ENCODE results near the gene ZNF827. TPM values are rescaled to one million over a fixed set of nuclear protein-coding genes. Genes with fewer than 3 reads are reported as not detected.
A peak's percentile ranks its signal among the peaks of the same experiment; 100 is the strongest.

ZNF827 gene
- total and polyA plus RNA-seq, 2 of the 13 experiments (the other 11 are each of a cell fraction or from before 2014, with no cell fraction given): 2.8 TPM

DNA sequence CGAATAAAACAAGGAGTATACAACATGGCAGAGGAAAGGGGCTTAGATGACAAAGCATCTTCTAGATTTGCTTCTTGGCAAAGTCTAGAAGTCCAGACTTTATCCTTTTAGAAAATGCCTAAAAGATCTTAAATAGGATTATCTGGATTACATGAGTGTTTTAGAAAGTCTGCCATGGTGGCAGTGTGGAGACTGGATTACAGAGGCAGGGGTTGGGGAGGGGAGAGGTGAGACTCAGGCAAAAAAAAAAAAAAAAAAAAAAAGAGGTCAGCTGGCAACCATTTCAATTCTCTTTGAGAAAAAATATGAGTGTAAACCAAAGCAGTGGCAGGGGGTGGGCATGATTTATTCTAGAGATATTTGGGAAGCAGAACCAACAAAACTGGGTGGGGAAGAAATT is 17.4 kb downstream of the ZNF827 start (continued):
- no peak for TF ChIP-seq ZNF121 (CRISPR knock-in tag; IDR thresholded peaks at IDR 0.05)
- TF ChIP-seq, protein P1, sequence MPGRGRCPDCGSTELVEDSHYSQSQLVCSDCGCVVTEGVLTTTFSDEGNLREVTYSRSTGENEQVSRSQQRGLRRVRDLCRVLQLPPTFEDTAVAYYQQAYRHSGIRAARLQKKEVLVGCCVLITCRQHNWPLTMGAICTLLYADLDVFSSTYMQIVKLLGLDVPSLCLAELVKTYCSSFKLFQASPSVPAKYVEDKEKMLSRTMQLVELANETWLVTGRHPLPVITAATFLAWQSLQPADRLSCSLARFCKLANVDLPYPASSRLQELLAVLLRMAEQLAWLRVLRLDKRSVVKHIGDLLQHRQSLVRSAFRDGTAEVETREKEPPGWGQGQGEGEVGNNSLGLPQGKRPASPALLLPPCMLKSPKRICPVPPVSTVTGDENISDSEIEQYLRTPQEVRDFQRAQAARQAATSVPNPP (CRISPR knock-in tag; IDR thresholded peaks at IDR 0.05): no peak

DNA sequence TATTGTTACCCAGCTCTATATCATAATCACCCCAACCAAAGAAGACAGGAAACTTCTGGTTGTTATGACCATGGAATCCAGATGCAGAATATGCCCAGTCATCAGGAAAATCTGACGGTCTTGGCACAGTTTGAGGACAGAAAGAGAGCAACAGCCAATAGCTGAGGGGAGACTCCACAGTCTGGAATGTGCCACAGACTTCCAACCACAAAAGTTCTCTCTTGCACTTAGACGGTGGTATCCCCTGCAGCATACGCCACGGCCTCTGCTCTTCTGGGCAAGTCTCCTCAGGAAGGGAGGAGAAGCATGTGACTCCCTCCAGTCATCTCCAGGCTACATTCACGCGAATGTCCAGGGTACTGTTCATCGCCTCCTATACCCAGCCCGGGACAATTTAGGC is 18.4 kb downstream of the ZNF827 start:
- no peak overlapping the region for H3K4me2 ChIP-seq (ENCODE audit: low read depth, low read length)

DNA sequence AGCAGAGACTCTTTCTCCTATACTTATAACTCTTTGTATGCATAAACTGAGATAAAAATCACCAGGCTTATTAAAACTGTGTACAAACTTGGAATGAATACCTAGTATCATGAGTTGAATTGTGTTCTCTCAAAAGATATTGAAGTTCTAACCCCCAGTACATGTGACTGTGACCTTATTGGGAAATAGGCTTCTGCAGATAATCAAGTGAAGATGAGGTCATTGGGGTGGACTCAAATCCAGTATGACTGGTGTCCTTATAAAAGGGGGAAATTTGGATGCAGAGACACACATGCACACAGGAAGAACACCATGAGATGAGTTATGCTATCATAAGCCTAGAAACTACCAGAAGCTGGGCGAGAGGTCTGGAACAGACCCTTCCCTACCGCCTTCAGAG is 26.2 kb downstream of the ZNF827 start:
- DNase-seq (ENCODE audit: low spot score) (no peak), FAIRE-seq (no peak), ATAC-seq (no peak)
- in situ Hi-C loops (cut with HindIII; ENCODE audit: extremely low pct_ligation_motif_present, low pct_unique_long_range_greater_than_20kb): no loop called here
- no peaks in the 10 kb centered on the region for H3K36me3 ChIP-seq (replicated peaks in 1 of 2; ENCODE audit: control insufficient read depth in 1 of 2, insufficient read depth in 2 of 2, low read length in 2 of 2)
- BruUV-seq (replicated peaks): no TSS peak
- peaks cover 9% of the 10 kb centered on the region for H3K4me1 ChIP-seq (ENCODE audit: insufficient read depth, low read length)
- no peak overlapping the region for H3K4me2 ChIP-seq (ENCODE audit: low read depth, low read length)
- ChIA-PET POLR2A (no interaction called here), CTCF (ENCODE audit: low intra/inter-chr PET ratio, low total read pairs) (no interaction called here)
- no peak overlapping the region for H2AFZ ChIP-seq (ENCODE audit: low read length)
- no peak overlapping the region for H3K27ac ChIP-seq (ENCODE audit: extremely low read length, insufficient read depth, low read length)
- H3K27me3 ChIP-seq (ENCODE audit: control insufficient read depth in 1 of 2, insufficient read depth in 2 of 2, low read length in 2 of 2): no peaks in the 10 kb centered on the region
- no peak overlapping the region for H3K9ac ChIP-seq (ENCODE audit: insufficient read depth, low read depth, low read length)
- WGBS (ENCODE audit: low lambda C conversion rate): 91% methylated on average over 2 of the region's 2 CpGs
- H4K20me1 ChIP-seq (ENCODE audit: insufficient read depth, low read length): no peaks in the 10 kb centered on the region
- H3K79me2 ChIP-seq (ENCODE audit: insufficient read depth, low read length): peaks cover 8% of the 10 kb centered on the region
- intact Hi-C loops (cut with micrococcal nuclease; ENCODE audit: unreplicated experiment): no loop called here
- no peaks in the 10 kb centered on the region for H3K9me3 ChIP-seq (ENCODE audit: low read length)
- H3K4me3 ChIP-seq (replicated peaks in 1 of 3; ENCODE audit: insufficient read depth in 1 of 3, low read depth in 2 of 3, low read length in 3 of 3): no peak overlapping the region
- TF ChIP-seq TBP (CRISPR knock-in tag; IDR thresholded peaks at IDR 0.05): no peak
- TF ChIP-seq THAP11 (CRISPR knock-in tag; IDR thresholded peaks at IDR 0.05): no peak
- no peak for TF ChIP-seq MAF1 (CRISPR knock-in tag; IDR thresholded peaks at IDR 0.05; ENCODE audit: borderline replicate concordance)
- TF ChIP-seq MTF2 (CRISPR knock-in tag; IDR thresholded peaks at IDR 0.05; ENCODE audit: borderline replicate concordance): no peak
- no peak for TF ChIP-seq KMT2A (CRISPR knock-in tag; IDR thresholded peaks at IDR 0.05)
- TF ChIP-seq RCOR2 (CRISPR knock-in tag; IDR thresholded peaks at IDR 0.05): no peak
- TF ChIP-seq ZNF382 (CRISPR knock-in tag; IDR thresholded peaks at IDR 0.05; ENCODE audit: borderline replicate concordance): no peak
- no peak for TF ChIP-seq HMG20A (CRISPR knock-in tag; IDR thresholded peaks at IDR 0.05; ENCODE audit: borderline replicate concordance)
- no peak for TF ChIP-seq NR1H2 (CRISPR knock-in tag; IDR thresholded peaks at IDR 0.05; ENCODE audit: borderline replicate concordance, low read depth)
- TF ChIP-seq, protein P2, sequence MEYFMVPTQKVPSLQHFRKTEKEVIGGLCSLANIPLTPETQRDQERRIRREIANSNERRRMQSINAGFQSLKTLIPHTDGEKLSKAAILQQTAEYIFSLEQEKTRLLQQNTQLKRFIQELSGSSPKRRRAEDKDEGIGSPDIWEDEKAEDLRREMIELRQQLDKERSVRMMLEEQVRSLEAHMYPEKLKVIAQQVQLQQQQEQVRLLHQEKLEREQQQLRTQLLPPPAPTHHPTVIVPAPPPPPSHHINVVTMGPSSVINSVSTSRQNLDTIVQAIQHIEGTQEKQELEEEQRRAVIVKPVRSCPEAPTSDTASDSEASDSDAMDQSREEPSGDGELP (IDR thresholded peaks at IDR 0.05; ENCODE audit: borderline replicate concordance, low read depth): no peak
- TF ChIP-seq, protein P3, sequence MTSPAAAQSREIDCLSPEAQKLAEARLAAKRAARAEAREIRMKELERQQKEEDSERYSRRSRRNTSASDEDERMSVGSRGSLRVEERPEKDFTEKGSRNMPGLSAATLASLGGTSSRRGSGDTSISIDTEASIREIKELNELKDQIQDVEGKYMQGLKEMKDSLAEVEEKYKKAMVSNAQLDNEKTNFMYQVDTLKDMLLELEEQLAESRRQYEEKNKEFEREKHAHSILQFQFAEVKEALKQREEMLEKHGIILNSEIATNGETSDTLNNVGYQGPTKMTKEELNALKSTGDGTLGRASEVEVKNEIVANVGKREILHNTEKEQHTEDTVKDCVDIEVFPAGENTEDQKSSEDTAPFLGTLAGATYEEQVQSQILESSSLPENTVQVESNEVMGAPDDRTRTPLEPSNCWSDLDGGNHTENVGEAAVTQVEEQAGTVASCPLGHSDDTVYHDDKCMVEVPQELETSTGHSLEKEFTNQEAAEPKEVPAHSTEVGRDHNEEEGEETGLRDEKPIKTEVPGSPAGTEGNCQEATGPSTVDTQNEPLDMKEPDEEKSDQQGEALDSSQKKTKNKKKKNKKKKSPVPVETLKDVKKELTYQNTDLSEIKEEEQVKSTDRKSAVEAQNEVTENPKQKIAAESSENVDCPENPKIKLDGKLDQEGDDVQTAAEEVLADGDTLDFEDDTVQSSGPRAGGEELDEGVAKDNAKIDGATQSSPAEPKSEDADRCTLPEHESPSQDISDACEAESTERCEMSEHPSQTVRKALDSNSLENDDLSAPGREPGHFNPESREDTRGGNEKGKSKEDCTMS (CRISPR knock-in tag; conservative IDR thresholded peaks at IDR 0.05): no peak
- TF ChIP-seq NKX3-1 (CRISPR knock-in tag; IDR thresholded peaks at IDR 0.05): no peak

More for the DNA sequence above, 18.4 kb downstream of the ZNF827 start:
- H3K4me1 ChIP-seq (ENCODE audit: insufficient read depth, low read length): no peaks in the 10 kb centered on the region
- DNase-seq (ENCODE audit: low spot score) (no peak), FAIRE-seq (no peak), ATAC-seq (no peak)
- no peak overlapping the region for H3K4me3 ChIP-seq (replicated peaks in 1 of 3; ENCODE audit: insufficient read depth in 1 of 3, low read depth in 2 of 3, low read length in 3 of 3)
- H3K9me3 ChIP-seq (ENCODE audit: low read length): no peaks in the 10 kb centered on the region
- H3K27me3 ChIP-seq (ENCODE audit: control insufficient read depth in 1 of 2, insufficient read depth in 2 of 2, low read length in 2 of 2): no peaks in the 10 kb centered on the region
- H3K9ac ChIP-seq (ENCODE audit: insufficient read depth, low read depth, low read length): no peak overlapping the region
- in situ Hi-C loops (cut with HindIII; ENCODE audit: extremely low pct_ligation_motif_present, low pct_unique_long_range_greater_than_20kb) (no loop called here), intact Hi-C loops (cut with micrococcal nuclease; ENCODE audit: unreplicated experiment) (no loop called here)
- no peaks in the 10 kb centered on the region for H4K20me1 ChIP-seq (ENCODE audit: insufficient read depth, low read length)
- H3K36me3 ChIP-seq (replicated peaks in 1 of 2; ENCODE audit: control insufficient read depth in 1 of 2, insufficient read depth in 2 of 2, low read length in 2 of 2): no peaks in the 10 kb centered on the region
- ChIA-PET POLR2A (no interaction called here), CTCF (ENCODE audit: low intra/inter-chr PET ratio, low total read pairs) (no interaction called here)
- no peaks in the 10 kb centered on the region for H3K79me2 ChIP-seq (ENCODE audit: insufficient read depth, low read length)
- no TSS peak for BruUV-seq (replicated peaks)
- H2AFZ ChIP-seq (ENCODE audit: low read length): no peak overlapping the region
- TF ChIP-seq MAFK (conservative IDR thresholded peaks at IDR 0.05 in 1 of 2, IDR thresholded peaks at IDR 0.05 in 1 of 2; ENCODE audit: low read length in 2 of 2) (peak; percentile 69 to 76), BRCA1 (CRISPR knock-in tag; IDR thresholded peaks at IDR 0.05) (no peak), MAFF (IDR thresholded peaks at IDR 0.05; ENCODE audit: low read depth, low read length) (peak; percentile 71)
- H3K27ac ChIP-seq (ENCODE audit: extremely low read length, insufficient read depth, low read length): no peak overlapping the region
- WGBS (ENCODE audit: low lambda C conversion rate): 91% methylated on average over 7 of the region's 8 CpGs

Data from HepG2 (cell line).